WTC11 (cell line): ENCODE measurements around the gene CHD6. TPM values are rescaled to one million over a fixed set of nuclear protein-coding genes. Genes with fewer than 3 reads are reported as not detected.

Experiments
- ATAC-seq: fragments of 200-7000 bp; cut with Tn5 transposase; 2 replicates; pipeline ENCODE4 v1.10.0; 2021; ENCODE audit warnings: mild to moderate bottlenecking, moderate library complexity
- CTCF ChIA-PET: fragments of 300-600 bp; sonication (Branson Sonifier 250); formaldehyde crosslinking; loops from one replicate; lab custom pipeline; 2021; ENCODE audit warnings: antibody characterized with exemption; lab: Charles Lee
- POLR2A ChIA-PET: fragments of 350-600 bp; sonication (Branson Sonifier 250); formaldehyde crosslinking; loops from one replicate; lab custom pipeline; 2021; ENCODE audit warnings: antibody characterized with exemption; lab: Charles Lee
- DNase-seq: peaks from one replicate; pipeline ENCODE4 v3.0.0; 2021; ENCODE audit warnings: low spot score
- H3K27ac Mint-ChIP-seq: 2 replicates; pipeline ENCODE4 v1.8.0; 2021; ENCODE audit warnings: mixed read lengths
- H3K27me3 Mint-ChIP-seq: 2 replicates; pipeline ENCODE4 v1.8.0; 2021; ENCODE audit warnings: low read depth, mild to moderate bottlenecking, moderate library complexity, mixed read lengths
- H3K36me3 Mint-ChIP-seq: 2 replicates; pipeline ENCODE4 v1.8.0; 2021; ENCODE audit warnings: mixed read lengths
- H3K4me1 Mint-ChIP-seq: 2 replicates; pipeline ENCODE4 v1.8.0; 2022; ENCODE audit warnings: mixed read lengths
- H3K4me3 Mint-ChIP-seq: 2 replicates; pipeline ENCODE4 v1.8.0; 2021; ENCODE audit warnings: mild to moderate bottlenecking, moderate library complexity, mixed read lengths
- H3K9me3 Mint-ChIP-seq: 2 replicates; pipeline ENCODE4 v1.8.0; 2021; ENCODE audit warnings: mixed read lengths
- ATF1 ChIP-seq: sonication (generic); formaldehyde crosslinking; IDR thresholded peaks from 2 replicates; pipeline ENCODE4 v1.8.1; 2023; ENCODE audit warnings: mild to moderate bottlenecking, moderate library complexity, missing genetic modification reagents
- ATF6 ChIP-seq: sonication (generic); formaldehyde crosslinking; IDR thresholded peaks from 2 replicates; pipeline ENCODE4 v1.8.1; 2023; ENCODE audit warnings: mild to moderate bottlenecking, missing genetic modification reagents
- CBFB ChIP-seq: sonication (generic); formaldehyde crosslinking; IDR thresholded peaks from 2 replicates; pipeline ENCODE4 v1.8.1; 2022; ENCODE audit warnings: mild to moderate bottlenecking, low read depth, missing genetic modification reagents
- E2F5 ChIP-seq: sonication (generic); formaldehyde crosslinking; IDR thresholded peaks from 2 replicates; pipeline ENCODE4 v1.8.1; 2022; ENCODE audit warnings: mild to moderate bottlenecking, moderate library complexity, missing genetic modification reagents
- ELF4 ChIP-seq: sonication (generic); formaldehyde crosslinking; IDR thresholded peaks from 2 replicates; pipeline ENCODE4 v1.8.1; 2022; ENCODE audit warnings: low read depth, mild to moderate bottlenecking, moderate library complexity, missing genetic modification reagents
- FOXP4 ChIP-seq: sonication (generic); formaldehyde crosslinking; IDR thresholded peaks from 2 replicates; pipeline ENCODE4 v1.8.0; 2022; ENCODE audit warnings: mild to moderate bottlenecking, missing genetic modification reagents
- IRF2 ChIP-seq: sonication (generic); formaldehyde crosslinking; IDR thresholded peaks from 2 replicates; pipeline ENCODE4 v1.8.0; 2022; ENCODE audit warnings: low read depth, missing genetic modification reagents, borderline replicate concordance
- JAZF1 ChIP-seq: fragments of 250-450 bp; sonication (Bioruptor Pico); IDR thresholded peaks from 2 replicates; pipeline ENCODE4 v1.9.0; 2021; ENCODE audit warnings: moderate library complexity, mild to moderate bottlenecking, inconsistent platforms
- MLX ChIP-seq: sonication (generic); formaldehyde crosslinking; IDR thresholded peaks from 2 replicates; pipeline ENCODE4 v1.8.1; 2023; ENCODE audit warnings: mild to moderate bottlenecking, missing genetic modification reagents, moderate library complexity
- NR1H2 ChIP-seq: sonication (generic); formaldehyde crosslinking; IDR thresholded peaks from 2 replicates; pipeline ENCODE4 v1.9.0; 2021; ENCODE audit warnings: mild to moderate bottlenecking, moderate library complexity, missing genetic modification reagents
- RORB ChIP-seq: fragments of 250-450 bp; sonication (Bioruptor Pico); IDR thresholded peaks from 2 replicates; pipeline ENCODE4 v1.9.0; 2021; ENCODE audit warnings: mild to moderate bottlenecking
- SMAD3 ChIP-seq: sonication (generic); formaldehyde crosslinking; IDR thresholded peaks from 2 replicates; pipeline ENCODE4 v1.8.0; 2022; ENCODE audit warnings: missing genetic modification reagents, mild to moderate bottlenecking, borderline replicate concordance
- TEAD4 ChIP-seq: sonication (generic); formaldehyde crosslinking; IDR thresholded peaks from 2 replicates; pipeline ENCODE4 v1.8.0; 2022; ENCODE audit warnings: mild to moderate bottlenecking, missing genetic modification reagents
- ZNF263 ChIP-seq: sonication (generic); formaldehyde crosslinking; IDR thresholded peaks from 2 replicates; pipeline ENCODE4 v1.8.1; 2022; ENCODE audit warnings: low read depth, mild to moderate bottlenecking, moderate library complexity, missing genetic modification reagents
- ZNF396 ChIP-seq: fragments of 250-450 bp; sonication (Bioruptor Pico); IDR thresholded peaks from 2 replicates; pipeline ENCODE4 v1.8.0; 2021; ENCODE audit warnings: mild to moderate bottlenecking, moderate library complexity, borderline replicate concordance
- ZNF425 ChIP-seq: fragments of 250-450 bp; sonication (Bioruptor Pico); conservative IDR thresholded peaks from 2 replicates; pipeline ENCODE4 v1.9.0; 2021; ENCODE audit warnings: mild to moderate bottlenecking
- ZSCAN18 ChIP-seq: fragments of 250-450 bp; sonication (Bioruptor Pico); IDR thresholded peaks from 2 replicates; pipeline ENCODE4 v2.1.2; 2022; ENCODE audit warnings: mild to moderate bottlenecking, moderate library complexity
- total RNA-seq: library from RNA; stranded (reverse); gene quantifications from 3 replicates; pipeline ENCODE4 v1.2.3, GENCODE V29; 2021

CHD6 gene
- total RNA-seq, 1 experiment from 2014 or later: 52.1 TPM

- TF ChIP-seq E2F5 (no peak), ATF1 (CRISPR knock-in tag) (no peak), ATF6 (CRISPR knock-in tag) (no peak), CBFB (no peak), ELF4 (CRISPR knock-in tag) (no peak), FOXP4 (no peak), IRF2 (no peak), SMAD3 (CRISPR knock-in tag) (no peak), ZNF263 (no peak)
- TF ChIP-seq, all 79 proteins: peak for 0
These were observed 150.5 kb downstream of the CHD6 start (continued) for GRCh38 chr20:41467690-41468089.

GRCh38 chr20:41467220-41467619, 151.0 kb downstream of the CHD6 start:
- TF ChIP-seq RORB (no peak), JAZF1 (no peak), MLX (CRISPR knock-in tag) (no peak)
- Mint-ChIP-seq H3K4me3 (no peak overlapping the region), H3K4me1 (no peaks in the 10 kb centered on the region), H3K27ac (no peak overlapping the region), H3K36me3 (peaks cover 59% of the 10 kb centered on the region), H3K9me3 (peaks cover 11% of the 10 kb centered on the region), H3K27me3 (no peaks in the 10 kb centered on the region)
- no peak for DNase-seq
- POLR2A ChIA-PET: no interaction called here
- CTCF ChIA-PET: no interaction called here
- ATAC-seq: 0 out of 2 replicates have a peak, but pooled peaks have one; percentile 32

GRCh38 chr20:41463567-41463966, 154.6 kb downstream of the CHD6 start:
- Mint-ChIP-seq H3K4me1 (no peaks in the 10 kb centered on the region), H3K27ac (no peak overlapping the region), H3K27me3 (no peaks in the 10 kb centered on the region), H3K4me3 (no peak overlapping the region), H3K36me3 (peaks cover 72% of the 10 kb centered on the region), H3K9me3 (peaks cover 35% of the 10 kb centered on the region)
- DNase-seq (no peak), ATAC-seq (no peak)
- TF ChIP-seq TEAD4 (CRISPR knock-in tag) (no peak), ATF1 (CRISPR knock-in tag) (no peak), NR1H2 (no peak), ZNF425 (CRISPR knock-in tag) (no peak), ZSCAN18 (CRISPR knock-in tag) (no peak), ZNF396 (CRISPR knock-in tag) (no peak)
- ChIA-PET CTCF (no interaction called here), POLR2A (no interaction called here)
